Germinal center (tissue), 1 donor: ENCODE results near the gene SNRNP48.

Experiments
- DNase-seq: peaks from one replicate; pipeline ENCODE4 v3.0.0; 2012; ENCODE audit warnings: mixed read lengths, low spot score

Gene SNRNP48

GRCh38 chr6:7589949-7590917 is at the start of gene SNRNP48:
Gene SNRNP48 (plus strand): TSS chr6:7590198. CDS start chr6:7590258, 60 bp downstream.
- peak; percentile 89 for DNase-seq

- DNase-seq: no peak
Observed at GRCh38 chr6:7540595-7540994, 49.4 kb upstream of the SNRNP48 start.

- peak; percentile 37 for DNase-seq
Observed at GRCh38 chr6:7541175-7542064, 48.6 kb upstream of the SNRNP48 start, which contains the start of gene DSP. Gene DSP (plus strand): TSS chr6:7541671. CDS start chr6:7541916, 245 bp downstream.

- DNase-seq: peak; percentile 32
Observed at GRCh38 chr6:7542065-7542873, 47.7 kb upstream of the SNRNP48 start.

- DNase-seq: no peak
Observed at GRCh38 chr6:7542874-7543624, 46.9 kb upstream of the SNRNP48 start.

- no peak for DNase-seq
Observed at GRCh38 chr6:7543789-7544424, 46.1 kb upstream of the SNRNP48 start.

- no peak for DNase-seq
Observed at GRCh38 chr6:7544597-7544996, 45.4 kb upstream of the SNRNP48 start.

GRCh38 chr6:7545316-7546019 is 44.5 kb upstream of the SNRNP48 start:
- DNase-seq: no peak

GRCh38 chr6:7546020-7546369 is 44.0 kb upstream of the SNRNP48 start:
- DNase-seq: no peak

GRCh38 chr6:7546383-7546782 is 43.6 kb upstream of the SNRNP48 start:
- DNase-seq: no peak

- DNase-seq: no peak
Observed at GRCh38 chr6:7546896-7547295, 43.1 kb upstream of the SNRNP48 start.

- no peak for DNase-seq
Observed at GRCh38 chr6:7547315-7547714, 42.7 kb upstream of the SNRNP48 start.

- DNase-seq: no peak
Observed at GRCh38 chr6:7550433-7550801, 39.6 kb upstream of the SNRNP48 start.

GRCh38 chr6:7554533-7555275 is 35.3 kb upstream of the SNRNP48 start:
- DNase-seq: no peak

- DNase-seq: no peak
Observed at GRCh38 chr6:7555671-7556070, 34.3 kb upstream of the SNRNP48 start.

GRCh38 chr6:7556394-7557106 is 33.4 kb upstream of the SNRNP48 start:
- no peak for DNase-seq

GRCh38 chr6:7557652-7558051 is 32.3 kb upstream of the SNRNP48 start:
- DNase-seq: no peak

GRCh38 chr6:7558781-7559180 is 31.2 kb upstream of the SNRNP48 start:
- DNase-seq: no peak

- DNase-seq: no peak
Observed at GRCh38 chr6:7559196-7559595, 30.8 kb upstream of the SNRNP48 start.
